ENCODE results near the gene BCR.

Gene BCR

DNA sequence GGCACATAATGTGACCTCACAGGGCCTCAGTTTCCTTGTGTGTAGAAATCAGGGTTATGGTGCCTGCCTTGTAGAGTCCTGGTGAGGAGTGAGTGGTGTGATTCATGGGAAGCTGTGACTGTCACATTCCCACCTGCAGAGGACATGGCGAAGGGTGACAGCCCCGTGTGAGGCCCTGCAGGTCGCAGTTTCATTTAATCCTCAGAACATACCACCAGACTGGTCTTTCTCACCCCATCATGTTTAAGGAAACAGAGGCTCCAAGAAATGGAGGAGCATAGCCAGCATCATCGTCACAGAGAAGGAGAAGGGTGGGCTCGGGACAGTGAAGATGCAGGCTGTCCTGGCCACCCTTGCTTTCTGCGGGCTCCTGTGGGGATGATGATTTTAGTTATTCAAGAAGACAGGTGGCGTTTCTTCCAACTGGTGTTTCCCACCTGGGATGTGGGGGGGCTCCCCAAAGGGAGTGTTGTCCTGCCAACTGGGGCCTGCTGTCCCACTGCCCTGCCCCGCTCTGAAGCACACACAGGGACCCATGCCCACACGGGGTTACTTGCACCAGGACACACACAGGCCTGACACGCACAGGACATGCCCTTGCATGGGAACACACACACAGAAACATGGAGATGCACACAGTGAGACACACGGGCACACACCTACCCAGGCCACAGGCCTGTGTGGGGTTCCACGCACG is 100.2 kb downstream of the BCR start:
- no peaks in the 10 kb centered on the region for H3K27me3 ChIP-seq
- H3K4me1 ChIP-seq = no peaks in the 10 kb centered on the region
- TF ChIP-seq, protein P1, sequence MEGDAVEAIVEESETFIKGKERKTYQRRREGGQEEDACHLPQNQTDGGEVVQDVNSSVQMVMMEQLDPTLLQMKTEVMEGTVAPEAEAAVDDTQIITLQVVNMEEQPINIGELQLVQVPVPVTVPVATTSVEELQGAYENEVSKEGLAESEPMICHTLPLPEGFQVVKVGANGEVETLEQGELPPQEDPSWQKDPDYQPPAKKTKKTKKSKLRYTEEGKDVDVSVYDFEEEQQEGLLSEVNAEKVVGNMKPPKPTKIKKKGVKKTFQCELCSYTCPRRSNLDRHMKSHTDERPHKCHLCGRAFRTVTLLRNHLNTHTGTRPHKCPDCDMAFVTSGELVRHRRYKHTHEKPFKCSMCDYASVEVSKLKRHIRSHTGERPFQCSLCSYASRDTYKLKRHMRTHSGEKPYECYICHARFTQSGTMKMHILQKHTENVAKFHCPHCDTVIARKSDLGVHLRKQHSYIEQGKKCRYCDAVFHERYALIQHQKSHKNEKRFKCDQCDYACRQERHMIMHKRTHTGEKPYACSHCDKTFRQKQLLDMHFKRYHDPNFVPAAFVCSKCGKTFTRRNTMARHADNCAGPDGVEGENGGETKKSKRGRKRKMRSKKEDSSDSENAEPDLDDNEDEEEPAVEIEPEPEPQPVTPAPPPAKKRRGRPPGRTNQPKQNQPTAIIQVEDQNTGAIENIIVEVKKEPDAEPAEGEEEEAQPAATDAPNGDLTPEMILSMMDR (IDR thresholded peaks at IDR 0.05; ENCODE audit: low read depth, low read length) = no peak
- no peak for DNase-seq
- no peaks in the 10 kb centered on the region for H3K9me3 ChIP-seq
- no peak overlapping the region for H3K4me3 ChIP-seq (ENCODE audit: low read depth, low read length)
- no peaks in the 10 kb centered on the region for H3K36me3 ChIP-seq

DNA sequence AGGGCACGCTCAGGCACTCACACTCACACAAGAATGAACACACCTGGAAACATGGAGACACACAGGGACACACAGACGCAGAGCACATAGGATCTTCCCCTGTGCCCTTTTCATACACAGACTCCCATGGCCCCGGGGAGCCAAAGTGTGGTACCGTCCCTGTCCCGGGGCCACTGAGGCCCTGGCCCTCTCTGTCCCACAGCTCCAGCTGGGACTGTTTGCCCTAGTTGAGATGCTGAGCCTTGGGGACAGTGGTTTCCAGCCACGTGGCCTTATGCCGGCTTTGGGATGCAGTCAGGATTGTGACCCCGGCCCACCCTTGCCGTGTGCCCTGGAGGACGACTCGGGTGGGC is 100.7 kb downstream of the BCR start:
- Histone ChIP-seq H3K4me1 (no peaks in the 10 kb centered on the region), H3K4me3 (ENCODE audit: low read depth, low read length) (no peak overlapping the region), H3K9me3 (no peaks in the 10 kb centered on the region), H3K36me3 (no peaks in the 10 kb centered on the region), H3K27me3 (no peaks in the 10 kb centered on the region)
- TF ChIP-seq, protein P1 (IDR thresholded peaks at IDR 0.05; ENCODE audit: low read depth, low read length) = no peak
- no peak for DNase-seq

DNA sequence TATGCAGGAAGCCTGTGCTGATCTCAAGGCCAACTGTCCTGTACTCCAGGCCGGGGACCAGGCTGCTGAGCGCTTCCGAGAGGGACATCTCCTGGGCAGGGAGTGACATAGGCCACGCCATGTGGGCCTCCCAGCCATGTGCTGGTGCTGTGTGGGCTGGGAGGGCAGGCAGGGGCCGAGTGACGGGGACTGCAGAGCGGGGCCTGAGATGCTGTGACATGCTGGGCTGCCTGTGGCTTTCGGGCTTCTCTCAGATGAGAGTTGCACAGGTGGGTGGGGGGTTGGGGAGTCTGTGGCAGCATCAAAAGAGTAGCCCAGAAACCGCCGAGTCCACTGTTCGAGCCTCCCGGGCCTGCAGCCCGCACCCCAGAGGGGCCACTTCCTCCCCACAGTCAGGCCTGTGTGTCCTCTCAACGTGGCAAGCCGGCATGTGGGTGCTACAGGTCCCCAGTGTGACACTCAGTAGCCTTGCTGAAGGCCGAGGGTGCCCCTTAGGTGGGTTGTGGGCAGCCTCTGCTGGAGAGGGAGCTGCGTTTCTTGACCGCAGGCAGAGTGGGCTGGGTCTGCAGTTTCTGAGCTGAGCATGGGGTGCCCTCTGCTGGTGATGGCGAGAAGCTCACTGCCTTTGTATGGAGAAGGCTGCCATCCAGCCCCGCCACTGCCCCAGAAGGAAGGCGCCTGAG is 101.2 kb downstream of the BCR start:
- TF ChIP-seq, protein P1 (IDR thresholded peaks at IDR 0.05; ENCODE audit: low read depth, low read length) = peak; percentile 96
- no peaks in the 10 kb centered on the region for H3K36me3 ChIP-seq
- H3K4me3 ChIP-seq (ENCODE audit: low read depth, low read length) = no peak overlapping the region
- H3K9me3 ChIP-seq = no peaks in the 10 kb centered on the region
- peak; percentile 88 for DNase-seq
- H3K27me3 ChIP-seq = no peaks in the 10 kb centered on the region
- no peaks in the 10 kb centered on the region for H3K4me1 ChIP-seq

DNA sequence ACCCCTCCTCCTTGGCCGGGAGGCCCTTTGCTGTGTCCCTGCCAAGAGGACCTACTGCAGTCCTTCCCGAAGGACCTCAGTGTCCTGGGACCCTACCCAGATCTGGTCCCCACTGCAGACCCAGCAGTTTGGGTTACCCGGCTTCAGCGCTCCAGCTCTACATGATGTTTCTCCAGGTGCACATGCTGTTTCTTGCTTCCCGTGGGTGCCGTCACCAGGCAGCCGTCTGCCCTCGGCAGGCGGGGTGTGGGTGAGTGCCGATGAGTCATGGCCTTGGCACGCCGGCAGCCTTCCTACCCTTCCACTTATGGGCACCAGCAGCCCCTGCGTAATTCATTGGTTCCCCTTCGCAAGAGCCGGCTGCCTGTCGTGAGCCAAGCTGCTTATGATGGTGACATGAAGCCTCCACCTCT is 101.8 kb downstream of the BCR start:
- DNase-seq = no peak
- Histone ChIP-seq H3K4me3 (ENCODE audit: low read depth, low read length) (no peak overlapping the region), H3K27me3 (no peaks in the 10 kb centered on the region), H3K4me1 (no peaks in the 10 kb centered on the region), H3K9me3 (no peaks in the 10 kb centered on the region), H3K36me3 (no peaks in the 10 kb centered on the region)
- TF ChIP-seq, protein P1 (IDR thresholded peaks at IDR 0.05; ENCODE audit: low read depth, low read length) = no peak

DNA sequence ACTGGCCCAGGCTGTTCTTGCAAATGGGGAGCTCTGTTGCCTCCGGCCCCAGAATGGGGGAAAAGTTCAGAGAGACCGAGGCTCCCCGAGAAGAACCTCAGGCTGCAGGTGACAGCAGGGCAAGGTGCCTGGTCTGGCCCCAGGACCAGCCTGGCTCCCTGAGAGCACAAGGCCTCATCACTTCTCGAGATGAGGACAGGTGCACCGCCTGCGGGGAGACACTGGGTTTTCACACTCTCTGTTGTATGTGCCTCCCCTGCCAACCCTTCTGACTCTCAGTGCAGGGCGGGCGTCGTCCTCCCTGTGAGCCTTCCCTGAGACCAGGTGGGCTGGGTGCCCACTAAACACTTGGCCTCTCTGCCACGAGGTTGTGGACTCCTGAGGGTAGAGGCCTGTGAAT is 102.2 kb downstream of the BCR start:
- Histone ChIP-seq H3K4me3 (ENCODE audit: low read depth, low read length) (no peak overlapping the region), H3K4me1 (no peaks in the 10 kb centered on the region), H3K36me3 (no peaks in the 10 kb centered on the region), H3K27me3 (no peaks in the 10 kb centered on the region), H3K9me3 (no peaks in the 10 kb centered on the region)
- DNase-seq = no peak
- TF ChIP-seq, protein P1 (IDR thresholded peaks at IDR 0.05; ENCODE audit: low read depth, low read length) = no peak

DNA sequence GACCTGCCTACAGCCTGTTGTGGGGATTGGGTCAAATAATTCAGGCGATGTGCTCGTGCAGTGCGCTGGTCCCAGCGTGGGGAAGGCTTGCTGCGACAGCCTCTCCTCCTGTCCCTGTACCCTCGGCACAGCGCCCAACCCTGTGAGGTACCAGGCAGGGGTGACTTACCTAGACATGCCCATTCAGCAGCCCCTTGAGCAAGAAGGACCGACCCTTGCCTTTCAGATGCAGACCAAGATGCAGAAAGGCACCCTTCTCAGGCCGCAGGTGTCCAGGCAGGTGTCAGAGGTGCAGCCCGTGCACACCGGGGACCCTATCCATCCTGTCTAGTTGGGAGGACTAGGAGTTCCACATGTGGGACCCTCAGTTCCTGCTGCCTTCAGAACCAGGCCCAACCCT is 102.7 kb downstream of the BCR start:
- TF ChIP-seq, protein P1 (IDR thresholded peaks at IDR 0.05; ENCODE audit: low read depth, low read length) = no peak
- no peak overlapping the region for H3K4me3 ChIP-seq (ENCODE audit: low read depth, low read length)
- no peaks in the 10 kb centered on the region for H3K36me3 ChIP-seq
- no peak for DNase-seq
- H3K9me3 ChIP-seq = no peaks in the 10 kb centered on the region
- H3K4me1 ChIP-seq = no peaks in the 10 kb centered on the region
- H3K27me3 ChIP-seq = no peaks in the 10 kb centered on the region

Measured in BE2C (cell line).